ENCODE results near the gene ILDR2. TPM values are rescaled to one million over a fixed set of nuclear protein-coding genes. Genes with fewer than 3 reads are reported as not detected.
A peak's percentile ranks its signal among the peaks of the same experiment; 100 is the strongest.

ILDR2 gene
- total and polyA plus RNA-seq, 9 of the 15 experiments (the other 6 are each of a cell fraction or from before 2014, with no cell fraction given), result 0.03 to 0.31 (median 0.18) TPM; not detected in 2

DNA sequence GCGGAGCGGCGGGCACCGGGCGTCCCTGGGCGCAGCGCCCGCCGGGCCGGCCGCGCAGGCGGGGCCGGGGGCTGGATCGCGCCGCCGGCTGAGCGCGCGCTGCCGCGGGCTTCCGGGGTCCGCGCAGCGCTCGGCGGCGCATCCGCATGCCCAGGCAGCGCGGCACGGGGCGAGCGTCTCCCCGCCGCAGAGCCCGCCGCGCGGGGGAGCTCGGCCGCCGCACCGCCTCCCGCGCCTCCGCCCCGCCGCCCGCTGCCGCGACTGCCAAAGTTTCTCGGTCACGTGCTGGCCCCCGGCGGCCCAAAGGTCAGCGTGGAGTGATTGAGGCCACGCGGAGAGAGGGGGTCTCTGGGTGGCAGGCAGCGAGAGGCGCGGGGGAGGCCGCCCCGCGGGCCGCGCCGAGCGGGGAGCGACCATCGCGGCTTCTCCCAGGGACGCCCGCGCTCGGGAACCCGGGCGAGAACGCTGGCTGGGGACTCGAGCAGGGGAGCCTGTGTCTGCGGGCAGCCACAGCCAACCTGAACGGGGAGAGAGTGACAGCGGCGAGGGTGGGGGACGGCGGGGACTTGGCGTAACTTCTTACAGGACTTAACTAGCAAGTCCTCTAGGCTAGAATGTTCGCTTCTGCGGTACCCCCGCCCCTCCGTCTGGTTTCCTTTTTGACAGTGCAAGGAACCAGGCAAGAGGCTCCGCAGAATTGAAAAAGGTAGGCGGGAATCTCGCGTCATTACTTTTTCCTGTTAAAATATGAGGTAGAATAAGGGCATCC is at the start of gene ILDR2 (continued):
- TF ChIP-seq, protein P1, sequence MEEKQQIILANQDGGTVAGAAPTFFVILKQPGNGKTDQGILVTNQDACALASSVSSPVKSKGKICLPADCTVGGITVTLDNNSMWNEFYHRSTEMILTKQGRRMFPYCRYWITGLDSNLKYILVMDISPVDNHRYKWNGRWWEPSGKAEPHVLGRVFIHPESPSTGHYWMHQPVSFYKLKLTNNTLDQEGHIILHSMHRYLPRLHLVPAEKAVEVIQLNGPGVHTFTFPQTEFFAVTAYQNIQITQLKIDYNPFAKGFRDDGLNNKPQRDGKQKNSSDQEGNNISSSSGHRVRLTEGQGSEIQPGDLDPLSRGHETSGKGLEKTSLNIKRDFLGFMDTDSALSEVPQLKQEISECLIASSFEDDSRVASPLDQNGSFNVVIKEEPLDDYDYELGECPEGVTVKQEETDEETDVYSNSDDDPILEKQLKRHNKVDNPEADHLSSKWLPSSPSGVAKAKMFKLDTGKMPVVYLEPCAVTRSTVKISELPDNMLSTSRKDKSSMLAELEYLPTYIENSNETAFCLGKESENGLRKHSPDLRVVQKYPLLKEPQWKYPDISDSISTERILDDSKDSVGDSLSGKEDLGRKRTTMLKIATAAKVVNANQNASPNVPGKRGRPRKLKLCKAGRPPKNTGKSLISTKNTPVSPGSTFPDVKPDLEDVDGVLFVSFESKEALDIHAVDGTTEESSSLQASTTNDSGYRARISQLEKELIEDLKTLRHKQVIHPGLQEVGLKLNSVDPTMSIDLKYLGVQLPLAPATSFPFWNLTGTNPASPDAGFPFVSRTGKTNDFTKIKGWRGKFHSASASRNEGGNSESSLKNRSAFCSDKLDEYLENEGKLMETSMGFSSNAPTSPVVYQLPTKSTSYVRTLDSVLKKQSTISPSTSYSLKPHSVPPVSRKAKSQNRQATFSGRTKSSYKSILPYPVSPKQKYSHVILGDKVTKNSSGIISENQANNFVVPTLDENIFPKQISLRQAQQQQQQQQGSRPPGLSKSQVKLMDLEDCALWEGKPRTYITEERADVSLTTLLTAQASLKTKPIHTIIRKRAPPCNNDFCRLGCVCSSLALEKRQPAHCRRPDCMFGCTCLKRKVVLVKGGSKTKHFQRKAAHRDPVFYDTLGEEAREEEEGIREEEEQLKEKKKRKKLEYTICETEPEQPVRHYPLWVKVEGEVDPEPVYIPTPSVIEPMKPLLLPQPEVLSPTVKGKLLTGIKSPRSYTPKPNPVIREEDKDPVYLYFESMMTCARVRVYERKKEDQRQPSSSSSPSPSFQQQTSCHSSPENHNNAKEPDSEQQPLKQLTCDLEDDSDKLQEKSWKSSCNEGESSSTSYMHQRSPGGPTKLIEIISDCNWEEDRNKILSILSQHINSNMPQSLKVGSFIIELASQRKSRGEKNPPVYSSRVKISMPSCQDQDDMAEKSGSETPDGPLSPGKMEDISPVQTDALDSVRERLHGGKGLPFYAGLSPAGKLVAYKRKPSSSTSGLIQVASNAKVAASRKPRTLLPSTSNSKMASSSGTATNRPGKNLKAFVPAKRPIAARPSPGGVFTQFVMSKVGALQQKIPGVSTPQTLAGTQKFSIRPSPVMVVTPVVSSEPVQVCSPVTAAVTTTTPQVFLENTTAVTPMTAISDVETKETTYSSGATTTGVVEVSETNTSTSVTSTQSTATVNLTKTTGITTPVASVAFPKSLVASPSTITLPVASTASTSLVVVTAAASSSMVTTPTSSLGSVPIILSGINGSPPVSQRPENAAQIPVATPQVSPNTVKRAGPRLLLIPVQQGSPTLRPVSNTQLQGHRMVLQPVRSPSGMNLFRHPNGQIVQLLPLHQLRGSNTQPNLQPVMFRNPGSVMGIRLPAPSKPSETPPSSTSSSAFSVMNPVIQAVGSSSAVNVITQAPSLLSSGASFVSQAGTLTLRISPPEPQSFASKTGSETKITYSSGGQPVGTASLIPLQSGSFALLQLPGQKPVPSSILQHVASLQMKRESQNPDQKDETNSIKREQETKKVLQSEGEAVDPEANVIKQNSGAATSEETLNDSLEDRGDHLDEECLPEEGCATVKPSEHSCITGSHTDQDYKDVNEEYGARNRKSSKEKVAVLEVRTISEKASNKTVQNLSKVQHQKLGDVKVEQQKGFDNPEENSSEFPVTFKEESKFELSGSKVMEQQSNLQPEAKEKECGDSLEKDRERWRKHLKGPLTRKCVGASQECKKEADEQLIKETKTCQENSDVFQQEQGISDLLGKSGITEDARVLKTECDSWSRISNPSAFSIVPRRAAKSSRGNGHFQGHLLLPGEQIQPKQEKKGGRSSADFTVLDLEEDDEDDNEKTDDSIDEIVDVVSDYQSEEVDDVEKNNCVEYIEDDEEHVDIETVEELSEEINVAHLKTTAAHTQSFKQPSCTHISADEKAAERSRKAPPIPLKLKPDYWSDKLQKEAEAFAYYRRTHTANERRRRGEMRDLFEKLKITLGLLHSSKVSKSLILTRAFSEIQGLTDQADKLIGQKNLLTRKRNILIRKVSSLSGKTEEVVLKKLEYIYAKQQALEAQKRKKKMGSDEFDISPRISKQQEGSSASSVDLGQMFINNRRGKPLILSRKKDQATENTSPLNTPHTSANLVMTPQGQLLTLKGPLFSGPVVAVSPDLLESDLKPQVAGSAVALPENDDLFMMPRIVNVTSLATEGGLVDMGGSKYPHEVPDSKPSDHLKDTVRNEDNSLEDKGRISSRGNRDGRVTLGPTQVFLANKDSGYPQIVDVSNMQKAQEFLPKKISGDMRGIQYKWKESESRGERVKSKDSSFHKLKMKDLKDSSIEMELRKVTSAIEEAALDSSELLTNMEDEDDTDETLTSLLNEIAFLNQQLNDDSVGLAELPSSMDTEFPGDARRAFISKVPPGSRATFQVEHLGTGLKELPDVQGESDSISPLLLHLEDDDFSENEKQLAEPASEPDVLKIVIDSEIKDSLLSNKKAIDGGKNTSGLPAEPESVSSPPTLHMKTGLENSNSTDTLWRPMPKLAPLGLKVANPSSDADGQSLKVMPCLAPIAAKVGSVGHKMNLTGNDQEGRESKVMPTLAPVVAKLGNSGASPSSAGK (IDR thresholded peaks at IDR 0.05), result peak; percentile 38; the same call in 1 of the 2 replicates
- TF ChIP-seq CBX5 (IDR thresholded peaks at IDR 0.05; ENCODE audit: borderline replicate concordance, low read depth) (no peak), CC2D1A (IDR thresholded peaks at IDR 0.05) (no peak)

All from K562 (cell line).